CD4-positive, alpha-beta T cell treated with Interleukin-1 beta for 1 hour (primary cell): ENCODE measurements around the gene ERG28.

Experiments used
- DNase-seq, 2 donors: peaks; one replicate each; pipeline ENCODE4 v3.0.0-alpha.2; 2020 to 2022

The ERG28 gene

DNA sequence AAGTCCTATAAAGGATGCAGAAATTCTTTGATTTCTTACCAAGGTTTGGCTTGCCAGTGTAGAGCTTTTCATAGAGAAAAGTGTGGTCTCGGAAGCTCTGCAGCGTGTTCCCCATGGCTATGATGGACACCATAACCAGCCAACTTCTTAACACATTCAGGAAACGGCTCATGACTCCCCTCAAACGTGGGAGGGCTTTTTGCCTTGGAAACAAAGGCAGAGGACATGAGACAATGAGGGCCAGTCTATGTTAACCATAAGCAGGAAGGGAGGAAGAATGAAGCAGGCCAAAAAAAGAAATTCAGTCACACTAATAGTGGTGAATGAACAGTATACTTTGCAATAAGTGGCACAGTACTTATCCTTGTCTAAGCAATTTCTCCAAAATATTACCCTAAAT lies 3.3 kb downstream of the ERG28 start:
- DNase-seq = no peak

- no peak for DNase-seq
Measured at GRCh38 chr14:75655235-75655634, 5.4 kb downstream of the ERG28 start.

DNA sequence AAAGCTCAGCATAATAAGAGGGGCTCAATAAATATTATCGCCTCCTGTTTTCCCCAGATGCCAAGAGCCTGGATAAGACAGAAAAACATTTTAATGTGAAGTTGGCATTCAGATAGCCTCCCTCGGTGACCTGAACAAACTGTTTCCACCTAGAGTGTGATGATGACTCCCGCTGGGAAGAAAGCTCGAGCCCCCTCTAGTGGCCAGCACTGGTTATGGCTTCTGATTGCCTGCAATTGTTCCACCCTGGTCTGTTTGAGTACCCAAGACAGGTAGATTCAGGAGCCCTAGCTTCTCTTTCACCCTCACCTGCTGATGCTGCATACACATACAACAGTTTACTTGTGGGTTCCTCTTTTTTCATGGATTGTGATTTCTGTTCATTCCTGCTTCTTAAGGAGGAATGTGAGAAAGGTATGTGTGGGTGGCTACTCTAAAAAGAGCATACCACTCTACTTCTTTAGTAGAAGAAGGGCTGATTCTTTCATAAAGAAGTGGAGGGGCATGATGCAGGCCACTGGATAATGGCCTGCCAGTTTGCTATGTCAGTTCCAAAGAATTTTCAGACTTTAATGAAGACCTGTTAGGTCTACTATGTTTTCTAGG lies 6.4 kb downstream of the ERG28 start:
- peak; percentile 75 to 82 for DNase-seq

GRCh38 chr14:75653563-75653962 lies 7.1 kb downstream of the ERG28 start:
- no peak for DNase-seq

GRCh38 chr14:75650253-75651058 lies 10.2 kb downstream of the ERG28 start:
- DNase-seq = no peak

- DNase-seq = no peak
Measured at GRCh38 chr14:75649773-75650172, 10.9 kb downstream of the ERG28 start.

- no peak for DNase-seq
Measured at GRCh38 chr14:75649337-75649736, 11.3 kb downstream of the ERG28 start.

- no peak for DNase-seq
Measured at GRCh38 chr14:75648066-75648838, 12.4 kb downstream of the ERG28 start.

DNA sequence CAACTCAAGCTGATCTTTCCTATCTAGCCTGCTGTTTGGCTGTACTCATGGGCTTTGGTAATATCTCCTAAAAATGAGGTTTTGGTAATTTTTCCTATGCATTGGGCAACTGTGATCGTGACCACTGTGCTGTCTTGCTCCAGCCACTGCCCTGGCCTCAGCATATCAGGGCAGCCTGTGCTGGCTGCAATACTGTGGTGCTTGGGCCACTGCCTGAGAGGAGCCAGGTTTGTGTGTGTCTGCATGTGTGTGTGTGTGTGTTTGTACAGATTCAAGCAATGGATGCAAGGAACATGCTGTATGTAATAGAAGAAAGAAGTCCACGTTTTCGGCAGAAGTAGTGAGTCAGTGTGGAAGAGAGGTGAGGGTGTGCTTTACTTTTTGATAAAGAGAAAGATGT lies 13.0 kb downstream of the ERG28 start:
- no peak for DNase-seq

- no peak for DNase-seq
Measured at GRCh38 chr14:75646762-75647161, 13.9 kb downstream of the ERG28 start.

GRCh38 chr14:75645056-75645455 lies 15.6 kb downstream of the ERG28 start:
- DNase-seq = no peak

DNA sequence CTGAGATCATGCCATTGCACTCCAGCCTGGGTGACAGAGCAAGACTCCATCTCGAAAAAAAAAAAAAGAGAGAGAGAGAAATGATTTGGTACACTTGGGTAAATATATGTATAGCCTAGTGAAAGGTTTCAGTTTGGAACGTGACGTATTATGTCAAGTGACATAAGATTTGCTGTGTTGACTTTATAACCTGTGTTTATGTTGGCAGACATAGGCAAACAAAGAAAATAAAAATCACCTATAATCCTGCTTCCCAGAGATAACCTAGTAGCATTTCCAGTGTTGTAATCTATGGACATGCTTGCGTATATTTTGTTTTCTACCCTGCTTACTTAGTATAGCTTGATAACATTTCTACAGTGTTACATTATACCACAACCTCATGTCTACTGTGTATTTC lies 16.7 kb downstream of the ERG28 start:
- no peak for DNase-seq

- DNase-seq = no peak
Measured at GRCh38 chr14:75640876-75641275, 19.8 kb downstream of the ERG28 start.

GRCh38 chr14:75636100-75636692 lies 24.5 kb downstream of the ERG28 start:
- no peak for DNase-seq

- DNase-seq = no peak
Measured at GRCh38 chr14:75634848-75635247, 25.8 kb downstream of the ERG28 start.

- DNase-seq = no peak
Measured at GRCh38 chr14:75631453-75631831, 29.2 kb downstream of the ERG28 start.

DNA sequence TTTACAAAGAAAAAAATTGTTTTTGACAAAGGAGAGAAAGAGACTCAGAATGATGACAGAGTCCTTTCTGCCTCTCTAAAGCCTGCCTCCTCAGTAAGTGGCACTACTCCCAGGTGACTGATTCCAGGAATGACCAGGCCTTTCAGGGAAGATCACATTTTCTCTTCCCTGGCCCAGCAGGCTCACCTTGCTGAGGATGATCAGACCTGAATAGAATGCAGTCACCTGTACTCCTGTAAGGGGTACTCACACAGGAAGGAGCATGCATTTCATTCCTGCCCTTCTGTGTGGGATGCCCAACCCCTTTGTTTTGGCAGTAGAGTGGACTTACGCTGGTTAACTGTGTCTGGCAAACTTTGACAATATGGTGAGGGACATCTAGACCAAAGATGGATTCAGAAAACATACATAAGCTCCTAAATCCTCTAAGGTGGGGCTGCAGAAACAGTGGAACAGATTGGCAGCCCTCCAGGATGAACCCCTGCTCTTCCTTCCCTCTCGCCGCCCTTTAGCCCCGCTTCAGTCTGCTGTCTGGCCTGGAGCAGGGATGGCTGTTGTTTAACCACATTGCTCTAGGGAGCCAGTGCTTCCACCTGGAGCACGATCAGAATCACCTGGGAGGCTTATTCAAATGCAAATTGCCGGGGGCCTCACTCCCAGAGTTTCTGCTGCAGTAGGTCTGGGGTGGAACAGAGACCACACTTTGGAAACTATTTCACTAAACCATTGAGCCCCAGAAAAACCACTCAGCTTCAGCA lies 29.8 kb downstream of the ERG28 start:
- no peak for DNase-seq

DNA sequence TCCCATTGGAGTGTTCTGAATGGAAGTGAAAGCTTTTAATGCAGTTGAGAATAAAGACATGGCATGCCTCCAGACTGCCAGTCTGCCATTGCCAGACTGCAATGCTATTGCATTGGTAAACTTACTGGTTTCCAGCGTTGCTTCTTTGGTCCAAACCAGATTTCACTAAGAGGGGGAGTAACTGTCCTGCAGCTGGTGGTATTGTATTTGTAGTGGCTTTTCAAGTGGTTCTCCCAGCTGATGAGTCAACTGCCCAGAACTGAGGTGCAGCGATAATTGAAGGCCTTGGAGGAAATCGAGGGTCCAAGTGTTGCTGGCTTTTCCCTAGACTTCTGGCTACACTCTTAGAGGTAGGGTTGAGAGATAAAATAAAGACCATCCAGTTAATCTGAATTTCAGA lies 31.9 kb downstream of the ERG28 start:
- no peak for DNase-seq

DNA sequence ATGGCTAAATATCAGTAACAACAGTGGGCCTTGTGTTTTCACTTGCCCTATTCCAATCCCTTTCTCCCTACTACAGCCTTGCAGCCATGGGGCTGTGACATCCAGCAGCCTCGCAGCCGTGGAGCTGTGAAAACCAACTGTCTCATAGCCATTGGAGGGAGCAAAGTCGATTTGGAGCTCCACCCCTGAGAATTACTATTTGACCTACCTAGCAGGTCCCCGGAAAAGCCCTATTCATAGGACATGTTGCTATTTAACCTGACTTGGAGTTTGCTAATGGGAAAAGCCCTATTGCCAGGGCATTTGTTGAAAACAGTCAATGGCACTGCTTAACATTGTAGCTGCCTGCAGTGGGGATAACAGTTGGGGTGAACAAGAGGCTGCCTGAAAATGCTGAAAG lies 33.3 kb downstream of the ERG28 start:
- no peak for DNase-seq

GRCh38 chr14:75626863-75627262 lies 33.8 kb downstream of the ERG28 start:
- no peak for DNase-seq

- no peak for DNase-seq
Measured at GRCh38 chr14:75626396-75626795, 34.3 kb downstream of the ERG28 start.

DNA sequence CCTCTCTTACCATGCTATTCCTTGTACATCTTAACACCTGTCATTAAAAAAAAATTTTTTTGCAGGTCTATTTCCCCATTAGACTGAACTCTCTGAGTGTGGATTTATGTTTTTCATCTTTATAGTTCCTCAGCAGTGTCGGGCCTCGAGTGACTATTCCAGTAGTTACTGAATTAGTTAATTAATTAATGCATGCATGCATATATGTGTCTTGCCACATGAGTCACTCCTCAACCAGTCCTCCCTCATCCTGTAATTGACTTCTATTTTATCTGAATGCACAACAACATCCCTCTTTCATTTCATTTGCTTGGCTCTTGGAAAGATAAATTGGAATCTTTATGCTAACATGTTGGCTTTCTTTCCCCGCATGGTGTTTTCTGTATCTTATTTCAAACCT lies 35.6 kb downstream of the ERG28 start:
- no peak for DNase-seq

GRCh38 chr14:75619548-75619947 lies 41.1 kb downstream of the ERG28 start:
- no peak for DNase-seq
